Measurements from ENCODE around the gene KIF15. TPM values are rescaled to one million over a fixed set of nuclear protein-coding genes. Genes with fewer than 3 reads are reported as not detected.

Gene KIF15
- polyA plus RNA-seq, 3 donors: 0.15 to 0.16 TPM; not detected in 1

DNA sequence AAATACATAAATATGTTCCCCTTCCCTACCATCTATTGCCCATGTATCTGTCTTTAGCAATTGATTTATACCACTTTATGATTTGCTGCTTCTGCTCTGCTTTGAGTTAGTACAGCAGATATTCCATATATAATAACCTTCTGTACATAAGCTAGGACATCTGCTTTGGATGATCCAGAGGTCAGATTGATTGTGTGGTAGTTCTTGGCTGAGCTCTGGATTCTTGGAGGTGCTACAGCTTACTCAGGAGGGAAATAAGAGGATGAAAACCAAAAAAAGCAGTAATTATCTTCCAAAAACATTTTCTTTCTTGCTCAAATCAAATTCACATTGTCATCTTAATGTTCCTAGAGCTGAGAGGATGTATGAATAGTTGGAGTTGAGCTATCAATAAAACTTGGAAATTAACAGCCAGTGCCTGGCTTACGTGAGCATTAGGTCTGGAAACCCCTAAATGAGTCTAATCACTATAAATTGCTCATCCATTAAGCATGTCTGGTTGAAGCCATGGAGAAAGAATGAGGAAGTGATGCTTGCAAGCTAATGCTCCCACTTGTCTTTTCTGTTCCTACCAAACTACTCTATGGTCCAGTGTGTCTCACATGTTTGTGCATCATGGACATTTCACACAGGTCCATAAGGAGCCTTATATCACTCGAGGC, 63.8 kb downstream of the KIF15 start:
- H3K9me3 ChIP-seq (replicated peaks in 1 of 2; ENCODE audit: control insufficient read depth in 1 of 2, insufficient read depth in 1 of 2, low read length in 2 of 2): no peaks in the 10 kb centered on the region
- intact Hi-C loops (cut with micrococcal nuclease): no loop called here
- H4K20me1 ChIP-seq (ENCODE audit: insufficient read depth, low read length): no peaks in the 10 kb centered on the region
- peaks cover 34 to 61% of the 10 kb centered on the region in 2 donors for H3K36me3 ChIP-seq (replicated peaks in 1 of 2; ENCODE audit: control insufficient read depth in 1 of 2, insufficient read depth in 2 of 2, low read length in 2 of 2)
- H3K9me3 Mint-ChIP-seq: peaks cover 0 to 9% (median 5%) of the 10 kb centered on the region in 7 donors
- H3K4me1 Mint-ChIP-seq: no peaks in the 10 kb centered on the region
- peaks cover 0 to 2% (median 0%) of the 10 kb centered on the region in 3 donors for H3K27me3 Mint-ChIP-seq (ENCODE audit: low read depth in 3 of 3)
- no peak for DNase-seq
- no peak overlapping the region for H3K27ac ChIP-seq (ENCODE audit: low read depth in 1 of 2, low read length in 2 of 2)
- peaks cover 53 to 80% of the 10 kb centered on the region in 2 donors for H3K36me3 Mint-ChIP-seq
- H3K9ac ChIP-seq (ENCODE audit: insufficient read depth, low read length, poor library complexity, severe bottlenecking): no peak overlapping the region
- H3K79me2 ChIP-seq (ENCODE audit: insufficient read depth, low read length): no peaks in the 10 kb centered on the region
- TF ChIP-seq CTCF (IDR thresholded peaks at IDR 0.05): no peak
- no peak overlapping the region for H3K4me2 ChIP-seq (replicated peaks; ENCODE audit: extremely low read depth, low read length, poor library complexity, severe bottlenecking)
- H3K27ac Mint-ChIP-seq: no peak overlapping the region
- H3K4me3 Mint-ChIP-seq: no peak overlapping the region
- no peak overlapping the region for H3K4me3 ChIP-seq (replicated peaks in 1 of 3; ENCODE audit: low read depth in 2 of 3, low read length in 3 of 3)
- no CpG with 5 or more reads among the region's 2 CpGs for whole genome bisulfite sequencing (ENCODE audit: insufficient coverage)
- H3K4me1 ChIP-seq (ENCODE audit: control insufficient read depth in 1 of 2, insufficient read depth in 2 of 2, low read length in 2 of 2): no peaks in the 10 kb centered on the region
- no peak overlapping the region for H2AFZ ChIP-seq (ENCODE audit: insufficient read depth, low read depth, low read length, poor library complexity, severe bottlenecking)
- no peaks in the 10 kb centered on the region for H3K27me3 ChIP-seq (ENCODE audit: control insufficient read depth in 2 of 2, insufficient read depth in 2 of 2, low read length in 2 of 2)

DNA sequence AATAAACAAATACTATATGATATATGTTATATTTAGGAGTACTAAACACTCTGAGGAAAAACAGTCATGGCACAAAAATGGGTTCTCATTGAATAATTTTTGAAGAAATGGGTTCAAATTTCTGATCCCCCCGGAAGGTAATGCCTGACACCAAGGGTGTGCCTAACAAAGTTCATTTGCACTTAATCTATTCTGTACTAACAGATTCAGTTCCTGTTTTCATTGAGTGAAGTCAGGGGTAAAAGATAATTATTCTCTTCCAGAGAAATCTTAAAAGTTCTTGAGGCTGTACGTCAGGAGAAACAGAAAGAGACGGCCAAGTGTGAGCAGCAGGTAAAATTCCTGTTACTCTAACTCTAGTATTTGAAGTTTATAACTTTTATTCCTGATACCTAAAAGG, 65.6 kb downstream of the KIF15 start:
- DNase-seq: no peak
- intact Hi-C loops (cut with micrococcal nuclease): no loop called here
- Mint-ChIP-seq H3K9me3 (peaks cover 0 to 1% (median 0%) of the 10 kb centered on the region in 7 donors), H3K4me3 (no peak overlapping the region), H3K36me3 (peaks cover 58 to 87% of the 10 kb centered on the region in 2 donors), H3K4me1 (no peaks in the 10 kb centered on the region), H3K27ac (no peak overlapping the region), H3K27me3 (ENCODE audit: low read depth in 3 of 3) (peaks cover 0 to 2% (median 0%) of the 10 kb centered on the region in 3 donors)
- no peaks in the 10 kb centered on the region for H3K79me2 ChIP-seq (ENCODE audit: insufficient read depth, low read length)
- H2AFZ ChIP-seq (ENCODE audit: insufficient read depth, low read depth, low read length, poor library complexity, severe bottlenecking): no peak overlapping the region
- no peak overlapping the region for H3K4me3 ChIP-seq (replicated peaks in 1 of 3; ENCODE audit: low read depth in 2 of 3, low read length in 3 of 3)
- H3K4me1 ChIP-seq (ENCODE audit: control insufficient read depth in 1 of 2, insufficient read depth in 2 of 2, low read length in 2 of 2): no peaks in the 10 kb centered on the region
- TF ChIP-seq CTCF (IDR thresholded peaks at IDR 0.05): no peak
- no CpG with 5 or more reads among the region's 3 CpGs for WGBS (ENCODE audit: insufficient coverage)
- no peaks in the 10 kb centered on the region for H3K27me3 ChIP-seq (ENCODE audit: control insufficient read depth in 2 of 2, insufficient read depth in 2 of 2, low read length in 2 of 2)
- no peak overlapping the region for H3K9ac ChIP-seq (ENCODE audit: insufficient read depth, low read length, poor library complexity, severe bottlenecking)
- H4K20me1 ChIP-seq (ENCODE audit: insufficient read depth, low read length): no peaks in the 10 kb centered on the region
- H3K4me2 ChIP-seq (replicated peaks; ENCODE audit: extremely low read depth, low read length, poor library complexity, severe bottlenecking): no peak overlapping the region
- no peak overlapping the region for H3K27ac ChIP-seq (ENCODE audit: low read depth in 1 of 2, low read length in 2 of 2)
- H3K9me3 ChIP-seq (replicated peaks in 1 of 2; ENCODE audit: control insufficient read depth in 1 of 2, insufficient read depth in 1 of 2, low read length in 2 of 2): no peaks in the 10 kb centered on the region
- peaks cover 50 to 79% of the 10 kb centered on the region in 2 donors for H3K36me3 ChIP-seq (replicated peaks in 1 of 2; ENCODE audit: control insufficient read depth in 1 of 2, insufficient read depth in 2 of 2, low read length in 2 of 2)
